Upper lobe of left lung (tissue), 4 donors: ENCODE results near the gene GRIK3.
"Not testable (repeated sequence)": the region's sequence is repeated elsewhere in the genome, so short reads cannot be mapped to it uniquely, and the experiment has no call there.

Experiments
- CTCF ChIP-seq, 6 experiments: fragments of 450-650 bp in 4 of 6; fragments of 200-600 bp in 2 of 6; sonication (generic) in 2 of 6; IDR thresholded peaks; one replicate each; pipeline ENCODE4 v1.5.1; 2016 to 2019; ENCODE audit warnings: antibody characterized with exemption in 6 of 6
- POLR2A ChIP-seq, 4 donors: fragments of 450-650 bp; IDR thresholded peaks; one replicate each; pipeline ENCODE4 v1.5.1; 2016 to 2017; ENCODE audit warnings: antibody characterized with exemption in 4 of 4, mild to moderate bottlenecking in 2 of 4
- POLR2AphosphoS5 ChIP-seq, 2 donors: sonication (generic); formaldehyde crosslinking; IDR thresholded peaks; one replicate each; pipeline ENCODE4 v1.5.1; 2017; ENCODE audit warnings: antibody characterized with exemption in 2 of 2

- TF ChIP-seq CTCF, POLR2AphosphoS5, POLR2A (IDR thresholded peaks at IDR 0.05): not testable (repeated sequence)
Measured at GRCh38 chr1:36916542-36916941, 117.8 kb downstream of the GRIK3 start.
